SKM-1 treated with dmso at 0.1 percent for 144 hours (cell line): ENCODE measurements around the gene KIF4B.

Source experiments
- DNase-seq: peaks from one replicate; lab custom pipeline; 2025; ENCODE audit not compliant: unreplicated experiment; lab: John Stamatoyannopoulos, UW

Gene KIF4B

DNA sequence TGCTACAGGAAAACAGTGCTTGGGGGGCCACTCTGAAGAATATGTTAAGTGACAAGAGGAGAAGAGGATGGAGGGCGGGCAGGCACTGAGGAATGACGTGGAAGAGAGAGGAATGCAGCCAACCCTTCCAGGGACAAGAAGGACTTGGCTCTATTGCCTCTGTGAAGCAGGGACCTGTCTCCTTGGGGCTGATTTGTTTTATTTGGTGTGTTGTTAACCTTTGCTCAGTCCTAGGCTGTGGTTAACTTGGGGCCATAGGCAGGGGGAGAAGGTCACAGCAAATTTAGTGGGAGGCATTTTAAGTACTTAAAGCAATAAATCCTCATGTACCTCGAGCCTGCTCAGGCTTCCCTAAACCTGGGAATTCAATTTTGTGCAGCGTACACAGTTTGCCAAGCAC, 39.9 kb downstream of the KIF4B start:
- DNase-seq: no peak

DNA sequence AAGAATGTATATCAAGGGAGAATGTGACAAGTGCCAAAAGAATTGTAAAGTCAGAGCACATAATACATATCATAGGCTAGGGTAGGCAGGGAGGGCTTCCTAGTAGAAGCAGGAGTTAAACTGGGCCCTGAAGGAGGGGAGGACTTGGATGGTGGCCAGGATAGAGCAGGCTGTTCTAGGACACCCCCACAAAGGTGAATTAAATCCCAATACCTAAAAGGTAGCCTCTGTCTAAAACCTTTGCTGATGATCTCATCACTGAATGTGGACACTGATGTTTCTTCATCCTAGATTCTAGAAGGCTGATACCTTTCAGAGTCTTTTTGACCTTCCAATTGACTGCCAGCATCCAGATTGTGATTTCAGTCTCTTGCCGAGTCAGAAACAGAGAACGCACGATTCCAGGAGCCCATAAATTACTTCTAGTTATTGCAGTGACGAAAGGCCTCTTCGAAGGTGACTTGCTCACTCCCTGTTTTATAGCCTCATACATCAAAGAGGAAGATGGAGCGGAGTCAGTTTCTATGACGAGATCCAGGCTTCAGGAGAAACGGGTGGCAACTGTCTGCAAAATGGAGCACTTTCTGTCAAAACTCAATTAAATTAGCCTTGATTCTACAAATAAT, 43.2 kb downstream of the KIF4B start:
- DNase-seq: no peak

DNA sequence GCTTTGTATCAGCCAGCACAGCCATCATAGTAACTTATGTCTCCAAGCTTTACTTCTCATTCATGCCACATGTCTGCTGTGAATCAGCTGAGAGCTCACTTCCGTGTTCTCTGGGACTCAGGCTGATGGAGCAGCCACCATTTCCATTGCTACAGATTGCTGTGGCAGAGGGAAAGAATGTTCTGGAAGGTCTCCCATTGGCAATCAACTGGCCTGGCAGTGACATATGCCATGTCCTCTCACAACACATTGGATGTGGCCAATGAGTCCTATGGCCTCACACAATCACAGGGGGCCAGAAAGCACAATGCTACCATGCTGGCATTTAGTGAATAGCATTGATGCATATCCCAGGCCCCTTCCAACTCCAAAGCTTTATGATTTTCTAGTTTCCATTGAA, 44.1 kb downstream of the KIF4B start:
- DNase-seq: no peak

DNA sequence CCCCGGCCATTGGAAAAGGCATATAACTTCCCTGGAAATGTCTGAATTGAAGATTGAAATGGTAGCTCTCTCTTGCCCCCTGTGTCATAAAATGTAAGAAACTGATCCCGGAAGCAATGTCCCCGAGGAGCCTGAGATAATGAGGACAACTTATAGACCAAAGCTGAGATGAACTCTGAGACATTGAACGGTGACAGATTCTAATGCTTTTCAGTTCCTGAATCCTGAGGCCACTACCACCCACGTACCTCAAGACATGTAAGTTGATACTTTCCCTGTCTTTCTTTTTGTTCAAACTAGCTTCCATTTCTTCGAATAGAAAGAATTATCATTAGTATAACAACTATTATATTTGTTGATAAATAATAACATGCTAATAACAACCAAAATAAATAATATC, 51.0 kb downstream of the KIF4B start:
- DNase-seq: no peak

GRCh38 chr5:155066886-155067595, 53.5 kb downstream of the KIF4B start:
- no peak for DNase-seq
